PC-3 (cell line): Measurements from ENCODE around the gene GK2.

ENCODE experiments used
- EZH2 ChIP-seq: fragments of 300-600 bp; sonication (generic); IDR thresholded peaks from one replicate; pipeline ENCODE4 v1.6.1; 2017; ENCODE audit warnings: antibody characterized with exemption, mild to moderate bottlenecking, low read length; ENCODE audit not compliant: unreplicated experiment
- TF ChIP-seq, protein P1 (sequence below): fragments of 300-600 bp; sonication (generic); conservative IDR thresholded peaks from 2 replicates; pipeline ENCODE4 v1.5.1; 2017; ENCODE audit warnings: antibody characterized with exemption, low read depth, mild to moderate bottlenecking, low read length

- TF ChIP-seq, protein P1, sequence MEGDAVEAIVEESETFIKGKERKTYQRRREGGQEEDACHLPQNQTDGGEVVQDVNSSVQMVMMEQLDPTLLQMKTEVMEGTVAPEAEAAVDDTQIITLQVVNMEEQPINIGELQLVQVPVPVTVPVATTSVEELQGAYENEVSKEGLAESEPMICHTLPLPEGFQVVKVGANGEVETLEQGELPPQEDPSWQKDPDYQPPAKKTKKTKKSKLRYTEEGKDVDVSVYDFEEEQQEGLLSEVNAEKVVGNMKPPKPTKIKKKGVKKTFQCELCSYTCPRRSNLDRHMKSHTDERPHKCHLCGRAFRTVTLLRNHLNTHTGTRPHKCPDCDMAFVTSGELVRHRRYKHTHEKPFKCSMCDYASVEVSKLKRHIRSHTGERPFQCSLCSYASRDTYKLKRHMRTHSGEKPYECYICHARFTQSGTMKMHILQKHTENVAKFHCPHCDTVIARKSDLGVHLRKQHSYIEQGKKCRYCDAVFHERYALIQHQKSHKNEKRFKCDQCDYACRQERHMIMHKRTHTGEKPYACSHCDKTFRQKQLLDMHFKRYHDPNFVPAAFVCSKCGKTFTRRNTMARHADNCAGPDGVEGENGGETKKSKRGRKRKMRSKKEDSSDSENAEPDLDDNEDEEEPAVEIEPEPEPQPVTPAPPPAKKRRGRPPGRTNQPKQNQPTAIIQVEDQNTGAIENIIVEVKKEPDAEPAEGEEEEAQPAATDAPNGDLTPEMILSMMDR = no peak
- TF ChIP-seq EZH2 = no peak
These were observed 31.5 kb upstream of the GK2 start for GRCh38 chr4:79439489-79439888.
